Kidney epithelial cell (primary cell): ENCODE data around the gene MYOCD. TPM values are rescaled to one million over a fixed set of nuclear protein-coding genes. Genes with fewer than 3 reads are reported as not detected.

Experiments used
- DNase-seq: peaks from one replicate; pipeline ENCODE4 v3.0.0-alpha.2; 2010; ENCODE audit warnings: low read depth
- H3K27me3 ChIP-seq: 2 replicates; pipeline ENCODE4 v1.6.0; 2011; ENCODE audit warnings: low read length; ENCODE audit not compliant: control insufficient read depth, insufficient read depth
- H3K36me3 ChIP-seq: 2 replicates; pipeline ENCODE4 v1.5.1; 2011; ENCODE audit warnings: low read length; ENCODE audit not compliant: control insufficient read depth, insufficient read depth
- H3K4me3 ChIP-seq: 2 replicates; pipeline ENCODE4 v1.5.1; 2011; ENCODE audit warnings: low read depth, mild to moderate bottlenecking, control low read depth, low read length
- total RNA-seq: library from RNA; depleted of rRNA; stranded (reverse); fragments of >200 nt; gene quantifications from 2 replicates; pipeline ENCODE4 v1.2.3, GENCODE V29; 2015
- TF ChIP-seq, protein P1 (sequence below): IDR thresholded peaks from 2 replicates; pipeline ENCODE4 v1.5.1; 2011; ENCODE audit warnings: mild to moderate bottlenecking, moderate library complexity, low read length, control low read depth, inconsistent platforms; ENCODE audit not compliant: insufficient read depth, poor library complexity, severe bottlenecking

Gene MYOCD
- total RNA-seq, 1 donor from 2014 or later, result 2.1 TPM

DNA sequence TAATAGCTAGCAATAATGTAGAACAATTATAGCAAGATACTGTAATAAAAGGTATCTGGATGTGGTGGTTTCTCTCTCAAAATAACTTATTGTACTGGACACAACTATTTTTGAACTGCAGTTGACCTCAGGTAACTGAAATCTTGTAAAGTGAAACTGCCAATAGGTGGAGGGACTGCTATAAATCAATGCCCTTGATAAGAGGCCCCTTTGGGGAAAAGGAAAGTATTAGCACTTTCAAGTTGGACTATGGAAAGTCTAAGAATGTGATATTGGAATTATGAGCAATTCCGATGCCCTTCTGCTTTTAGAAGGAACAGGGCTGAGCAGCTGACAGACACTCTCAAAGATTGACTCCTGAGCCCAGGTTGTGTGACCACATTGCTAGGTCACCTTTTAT lies 79.1 kb downstream of the MYOCD start:
- H3K27me3 ChIP-seq, result no peaks in the 10 kb centered on the region
- no peaks in the 10 kb centered on the region for H3K36me3 ChIP-seq
- DNase-seq, result no peak
- TF ChIP-seq, protein P1, sequence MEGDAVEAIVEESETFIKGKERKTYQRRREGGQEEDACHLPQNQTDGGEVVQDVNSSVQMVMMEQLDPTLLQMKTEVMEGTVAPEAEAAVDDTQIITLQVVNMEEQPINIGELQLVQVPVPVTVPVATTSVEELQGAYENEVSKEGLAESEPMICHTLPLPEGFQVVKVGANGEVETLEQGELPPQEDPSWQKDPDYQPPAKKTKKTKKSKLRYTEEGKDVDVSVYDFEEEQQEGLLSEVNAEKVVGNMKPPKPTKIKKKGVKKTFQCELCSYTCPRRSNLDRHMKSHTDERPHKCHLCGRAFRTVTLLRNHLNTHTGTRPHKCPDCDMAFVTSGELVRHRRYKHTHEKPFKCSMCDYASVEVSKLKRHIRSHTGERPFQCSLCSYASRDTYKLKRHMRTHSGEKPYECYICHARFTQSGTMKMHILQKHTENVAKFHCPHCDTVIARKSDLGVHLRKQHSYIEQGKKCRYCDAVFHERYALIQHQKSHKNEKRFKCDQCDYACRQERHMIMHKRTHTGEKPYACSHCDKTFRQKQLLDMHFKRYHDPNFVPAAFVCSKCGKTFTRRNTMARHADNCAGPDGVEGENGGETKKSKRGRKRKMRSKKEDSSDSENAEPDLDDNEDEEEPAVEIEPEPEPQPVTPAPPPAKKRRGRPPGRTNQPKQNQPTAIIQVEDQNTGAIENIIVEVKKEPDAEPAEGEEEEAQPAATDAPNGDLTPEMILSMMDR, result no peak
- H3K4me3 ChIP-seq, result no peak overlapping the region

- H3K27me3 ChIP-seq, result no peaks in the 10 kb centered on the region
- H3K4me3 ChIP-seq, result no peak overlapping the region
- TF ChIP-seq, protein P1, result no peak
- no peaks in the 10 kb centered on the region for H3K36me3 ChIP-seq
- no peak for DNase-seq
Measured at GRCh38 chr17:12745486-12745885, 79.8 kb downstream of the MYOCD start.

DNA sequence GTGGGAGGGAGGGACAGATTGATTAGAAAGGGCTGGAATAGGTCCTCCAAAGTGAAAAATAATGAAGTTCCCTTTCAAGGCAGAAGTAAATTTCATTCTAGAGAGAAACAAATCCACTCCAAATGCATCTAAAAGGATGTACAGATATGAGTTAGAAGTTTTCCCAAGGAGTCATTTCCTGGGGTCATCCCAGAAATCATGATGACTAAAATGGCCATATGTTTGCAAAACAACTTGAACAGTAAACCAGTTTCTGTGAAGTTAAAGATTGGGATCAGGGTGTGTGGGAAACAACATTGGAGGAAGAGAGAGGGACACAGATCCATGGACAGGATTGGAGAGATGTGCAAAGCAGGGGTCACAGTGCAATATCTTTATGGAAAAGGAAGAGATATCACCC lies 91.1 kb downstream of the MYOCD start:
- no peaks in the 10 kb centered on the region for H3K27me3 ChIP-seq
- TF ChIP-seq, protein P1, result no peak
- no peaks in the 10 kb centered on the region for H3K36me3 ChIP-seq
- DNase-seq, result no peak
- H3K4me3 ChIP-seq, result no peak overlapping the region

- H3K27me3 ChIP-seq, result no peaks in the 10 kb centered on the region
- TF ChIP-seq, protein P1, result no peak
- DNase-seq, result no peak
- H3K4me3 ChIP-seq, result no peak overlapping the region
- H3K36me3 ChIP-seq, result no peaks in the 10 kb centered on the region
Measured at GRCh38 chr17:12759090-12759489, 93.4 kb downstream of the MYOCD start.

- peak; percentile 42 for DNase-seq
- Histone ChIP-seq H3K4me3 (no peak overlapping the region), H3K36me3 (no peaks in the 10 kb centered on the region), H3K27me3 (no peaks in the 10 kb centered on the region)
- TF ChIP-seq, protein P1, result no peak
Measured at GRCh38 chr17:12765548-12765947, 99.9 kb downstream of the MYOCD start.

GRCh38 chr17:12768255-12768654 lies 102.6 kb downstream of the MYOCD start:
- no peak for DNase-seq
- no peaks in the 10 kb centered on the region for H3K36me3 ChIP-seq
- no peaks in the 10 kb centered on the region for H3K27me3 ChIP-seq
- TF ChIP-seq, protein P1, result no peak
- no peak overlapping the region for H3K4me3 ChIP-seq
